Upper lobe of left lung (tissue), 4 donors: ENCODE results near the gene EFCAB9.

Source experiments
- CTCF ChIP-seq, 6 experiments: fragments of 450-650 bp in 4 of 6; fragments of 200-600 bp in 2 of 6; sonication (generic) in 2 of 6; IDR thresholded peaks; one replicate each; pipeline ENCODE4 v1.5.1; 2016 to 2019; ENCODE audit warnings: antibody characterized with exemption in 6 of 6
- EP300 ChIP-seq, 4 donors: sonication (generic); formaldehyde crosslinking; IDR thresholded peaks; one replicate each; pipeline ENCODE4 v1.5.1; 2017; ENCODE audit warnings: antibody characterized with exemption in 4 of 4, control low read depth in 2 of 4
- POLR2A ChIP-seq, 4 donors: fragments of 450-650 bp; IDR thresholded peaks; one replicate each; pipeline ENCODE4 v1.5.1; 2016 to 2017; ENCODE audit warnings: antibody characterized with exemption in 4 of 4, mild to moderate bottlenecking in 2 of 4
- POLR2AphosphoS5 ChIP-seq, 2 donors: sonication (generic); formaldehyde crosslinking; IDR thresholded peaks; one replicate each; pipeline ENCODE4 v1.5.1; 2017; ENCODE audit warnings: antibody characterized with exemption in 2 of 2

- no peak for TF ChIP-seq CTCF (IDR thresholded peaks at IDR 0.05)
- no peak for TF ChIP-seq POLR2AphosphoS5 (IDR thresholded peaks at IDR 0.05)
- TF ChIP-seq POLR2A (IDR thresholded peaks at IDR 0.05), result no peak
- TF ChIP-seq EP300 (IDR thresholded peaks at IDR 0.05), result no peak
Observed at GRCh38 chr5:172219296-172219695, 25.3 kb downstream of the EFCAB9 start.
